ENCODE data around the gene KRTAP9-8. TPM values are rescaled to one million over a fixed set of nuclear protein-coding genes. Genes with fewer than 3 reads are reported as not detected.
"Not testable (repeated sequence)": the region's sequence is repeated elsewhere in the genome, so short reads cannot be mapped to it uniquely, and the experiment has no call there.

The KRTAP9-8 gene
- total and polyA plus RNA-seq, 9 donors, result not detected

DNA sequence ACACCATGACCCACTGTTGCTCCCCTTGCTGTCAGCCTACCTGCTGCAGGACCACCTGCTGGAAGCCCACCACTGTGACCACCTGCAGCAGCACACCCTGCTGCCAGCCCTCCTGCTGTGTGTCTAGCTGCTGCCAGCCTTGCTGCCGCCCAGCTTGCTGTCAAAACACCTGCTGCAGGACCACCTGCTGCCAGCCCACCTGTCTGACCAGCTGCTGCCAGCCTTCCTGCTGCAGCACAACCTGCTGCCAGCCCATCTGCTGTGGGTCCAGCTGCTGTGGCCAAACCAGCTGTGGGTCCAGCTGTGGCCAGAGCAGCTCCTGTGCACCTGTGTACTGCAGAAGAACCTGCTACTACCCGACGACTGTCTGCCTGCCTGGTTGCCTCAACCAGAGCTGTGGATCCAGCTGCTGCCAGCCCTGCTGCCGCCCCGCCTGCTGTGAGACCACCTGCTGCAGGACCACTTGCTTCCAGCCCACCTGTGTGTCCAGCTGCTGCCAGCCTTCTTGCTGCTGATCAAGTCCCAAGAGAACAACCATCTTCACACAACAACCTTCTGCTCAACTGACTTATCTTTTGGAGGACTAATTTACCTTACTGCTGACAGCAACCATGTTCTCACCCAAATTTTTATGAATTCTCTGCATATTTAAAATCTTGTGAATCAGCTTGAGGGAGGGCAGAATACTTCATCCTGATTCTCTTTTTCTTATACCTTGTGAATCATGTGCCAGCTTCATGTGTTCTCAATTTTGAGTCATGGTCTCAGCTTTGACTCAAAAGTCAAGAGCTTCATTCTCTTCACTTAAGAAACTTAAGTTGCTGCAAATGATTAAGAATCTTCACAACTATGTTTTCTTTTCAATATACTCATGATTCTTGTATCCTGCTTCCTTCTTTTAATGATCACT lies 17.8 kb downstream of the KRTAP9-8 start, which contains the start of gene KRTAP9-9:
Gene KRTAP9-9 (plus strand): TSS at position 4 of the 910 bp plus-strand sequence.
- not testable (repeated sequence) for H3K27ac ChIP-seq (ENCODE audit: low read length); H3K27me3 ChIP-seq (ENCODE audit: control insufficient read depth, insufficient read depth, low read length); H3K36me3 ChIP-seq (ENCODE audit: control insufficient read depth, insufficient read depth, low read length); H3K4me1 ChIP-seq (ENCODE audit: control insufficient read depth, insufficient read depth, low read length); DNase-seq; H3K9me3 ChIP-seq (replicated peaks; ENCODE audit: control insufficient read depth, low read depth, low read length); H3K4me3 ChIP-seq (ENCODE audit: low read length)
- 68% methylated on average over 5 of the region's 5 CpGs for WGBS (ENCODE audit: insufficient coverage)

DNA sequence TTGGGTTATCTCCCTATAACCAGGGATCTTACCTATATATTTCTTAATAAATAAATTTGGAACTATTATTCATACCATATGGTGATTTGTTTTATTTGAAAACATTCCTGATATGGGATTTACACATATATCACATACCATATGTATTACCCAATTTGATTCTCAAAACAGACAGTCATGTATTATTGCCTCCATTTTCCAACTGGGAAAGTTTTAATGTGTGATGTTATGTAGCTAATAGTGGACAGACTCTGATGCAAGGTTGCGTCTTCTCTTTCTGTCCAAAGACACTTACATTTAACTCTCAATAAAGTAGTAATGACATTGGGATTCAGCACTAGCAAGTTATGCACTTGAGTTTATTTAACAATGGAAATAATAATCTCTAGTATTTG lies 18.5 kb downstream of the KRTAP9-8 start:
- H3K36me3 ChIP-seq (ENCODE audit: control insufficient read depth, insufficient read depth, low read length), result no peaks in the 10 kb centered on the region
- H3K27ac ChIP-seq (ENCODE audit: low read length), result no peak overlapping the region
- H3K9me3 ChIP-seq (replicated peaks; ENCODE audit: control insufficient read depth, low read depth, low read length), result no peaks in the 10 kb centered on the region
- no peak overlapping the region for H3K4me3 ChIP-seq (ENCODE audit: low read length)
- no CpG with 5 or more reads among the region's 1 CpG for WGBS (ENCODE audit: insufficient coverage)
- H3K4me1 ChIP-seq (ENCODE audit: control insufficient read depth, insufficient read depth, low read length), result no peaks in the 10 kb centered on the region
- H3K27me3 ChIP-seq (ENCODE audit: control insufficient read depth, insufficient read depth, low read length), result peaks cover 5% of the 10 kb centered on the region
- DNase-seq, result no peak

DNA sequence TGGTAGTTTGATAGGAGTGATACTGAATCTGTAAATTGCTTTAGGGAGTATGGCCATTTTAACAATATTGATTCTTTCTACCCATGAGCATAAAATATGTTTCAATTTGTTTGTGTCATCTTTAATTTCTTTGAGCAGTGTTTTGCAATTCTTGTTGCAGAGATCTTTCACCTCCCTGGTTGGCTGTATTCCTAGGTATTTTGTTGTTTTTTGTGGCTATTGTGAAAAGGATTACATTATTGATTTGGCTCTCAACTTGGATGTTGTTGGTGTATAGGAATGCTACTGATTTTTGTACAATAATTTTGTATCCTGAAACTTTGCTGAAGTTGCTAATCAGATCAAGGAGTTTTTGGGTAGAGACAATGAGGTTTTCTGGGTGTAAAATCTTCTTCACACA lies 20.6 kb downstream of the KRTAP9-8 start:
- H3K27me3 ChIP-seq (ENCODE audit: control insufficient read depth, insufficient read depth, low read length), result peaks cover 5% of the 10 kb centered on the region

DNA sequence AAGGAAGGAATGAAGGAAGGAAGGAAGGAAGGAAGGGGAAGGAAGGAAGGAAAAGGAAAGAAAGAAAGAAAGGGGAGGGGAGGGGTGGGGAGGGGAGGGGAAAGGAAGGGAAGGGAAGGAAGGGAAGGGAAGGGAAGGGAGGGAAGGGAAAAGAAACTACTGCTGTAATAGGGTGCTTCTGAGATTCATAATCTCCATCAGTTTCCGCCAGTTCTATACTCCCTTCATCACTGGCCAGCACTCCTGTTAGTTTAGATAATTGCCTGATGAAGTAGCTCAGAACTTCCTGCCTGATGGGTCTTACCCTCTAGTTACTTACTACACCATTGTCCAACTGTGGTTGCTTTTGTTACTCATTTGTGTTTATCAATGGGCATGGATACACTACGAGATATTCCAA lies 25.4 kb downstream of the KRTAP9-8 start:
- WGBS (ENCODE audit: insufficient coverage), result 100% methylated on average over 1 of the region's 2 CpGs
- Histone ChIP-seq H3K36me3 (ENCODE audit: control insufficient read depth, insufficient read depth, low read length) (no peaks in the 10 kb centered on the region), H3K27me3 (ENCODE audit: control insufficient read depth, insufficient read depth, low read length) (no peaks in the 10 kb centered on the region), H3K4me1 (ENCODE audit: control insufficient read depth, insufficient read depth, low read length) (no peaks in the 10 kb centered on the region), H3K4me3 (ENCODE audit: low read length) (no peak overlapping the region), H3K9me3 (replicated peaks; ENCODE audit: control insufficient read depth, low read depth, low read length) (no peaks in the 10 kb centered on the region), H3K27ac (ENCODE audit: low read length) (no peak overlapping the region)
- DNase-seq, result no peak

More for the DNA sequence above, 20.6 kb downstream of the KRTAP9-8 start:
- no peak for DNase-seq
- Histone ChIP-seq H3K27ac (ENCODE audit: low read length) (no peak overlapping the region), H3K36me3 (ENCODE audit: control insufficient read depth, insufficient read depth, low read length) (no peaks in the 10 kb centered on the region), H3K4me1 (ENCODE audit: control insufficient read depth, insufficient read depth, low read length) (no peaks in the 10 kb centered on the region), H3K4me3 (ENCODE audit: low read length) (no peak overlapping the region), H3K9me3 (replicated peaks; ENCODE audit: control insufficient read depth, low read depth, low read length) (no peaks in the 10 kb centered on the region)

DNA sequence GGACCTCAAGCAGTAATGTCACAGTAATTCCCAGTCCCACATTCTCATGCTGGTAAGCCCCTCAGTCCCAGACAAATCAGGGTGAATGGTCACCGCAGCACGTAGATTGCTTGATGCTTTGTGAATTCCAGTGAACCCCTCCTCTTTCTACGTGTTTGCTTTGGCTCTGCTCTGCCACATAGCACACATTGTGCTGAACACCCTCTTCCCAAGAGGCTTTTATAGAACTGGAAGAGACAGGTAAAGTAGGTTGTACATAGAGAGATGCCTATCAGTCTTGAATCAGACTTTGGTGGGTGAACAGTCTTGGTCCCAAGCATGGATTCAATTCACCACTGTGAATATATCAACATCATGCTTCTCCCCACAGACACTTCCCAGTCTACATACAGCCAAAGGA lies 26.8 kb downstream of the KRTAP9-8 start:
- no peak overlapping the region for H3K27ac ChIP-seq (ENCODE audit: low read length)
- no peaks in the 10 kb centered on the region for H3K27me3 ChIP-seq (ENCODE audit: control insufficient read depth, insufficient read depth, low read length)
- H3K4me3 ChIP-seq (ENCODE audit: low read length), result no peak overlapping the region
- no peaks in the 10 kb centered on the region for H3K9me3 ChIP-seq (replicated peaks; ENCODE audit: control insufficient read depth, low read depth, low read length)
- no peaks in the 10 kb centered on the region for H3K36me3 ChIP-seq (ENCODE audit: control insufficient read depth, insufficient read depth, low read length)
- WGBS (ENCODE audit: insufficient coverage), result 67% methylated on average over 2 of the region's 3 CpGs
- H3K4me1 ChIP-seq (ENCODE audit: control insufficient read depth, insufficient read depth, low read length), result no peaks in the 10 kb centered on the region
- no peak for DNase-seq

DNA sequence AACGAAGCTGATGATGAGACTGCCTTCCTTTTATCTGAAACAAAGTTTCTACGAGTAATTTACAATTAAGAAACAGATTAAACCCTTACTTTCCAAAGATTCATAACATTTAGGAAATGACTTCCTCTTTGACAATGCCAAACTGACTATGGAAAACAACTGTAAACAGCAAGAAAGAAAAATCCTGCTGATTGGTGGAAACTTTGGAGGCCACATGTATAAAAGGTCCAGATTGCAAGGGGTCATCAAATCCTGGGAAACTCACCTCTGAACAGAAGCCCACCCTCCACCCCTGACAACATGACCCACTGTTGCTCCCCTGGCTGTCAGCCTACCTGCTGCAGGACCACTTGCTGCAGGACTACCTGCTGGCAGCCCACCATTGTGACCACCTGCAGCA lies 27.3 kb downstream of the KRTAP9-8 start, which contains the start of gene KRTAP9-6:
Gene KRTAP9-6 (plus strand): TSS at position 301 of the 400 bp plus-strand sequence. CDS start 0 bp downstream, at position 301.
- no peak within 1 kb of the TSS for H3K4me3 ChIP-seq (ENCODE audit: low read length)
- WGBS (ENCODE audit: insufficient coverage), result 80% methylated on average over 1 of the region's 2 CpGs
- no peak within 1 kb of the TSS for H3K27ac ChIP-seq (ENCODE audit: low read length)
- no peaks in the 10 kb centered on the region for H3K9me3 ChIP-seq (replicated peaks; ENCODE audit: control insufficient read depth, low read depth, low read length)
- no peaks in the 10 kb centered on the region for H3K36me3 ChIP-seq (ENCODE audit: control insufficient read depth, insufficient read depth, low read length)
- no peak for DNase-seq
- no peaks in the 10 kb centered on the region for H3K4me1 ChIP-seq (ENCODE audit: control insufficient read depth, insufficient read depth, low read length)
- no peaks in the 10 kb centered on the region for H3K27me3 ChIP-seq (ENCODE audit: control insufficient read depth, insufficient read depth, low read length)

DNA sequence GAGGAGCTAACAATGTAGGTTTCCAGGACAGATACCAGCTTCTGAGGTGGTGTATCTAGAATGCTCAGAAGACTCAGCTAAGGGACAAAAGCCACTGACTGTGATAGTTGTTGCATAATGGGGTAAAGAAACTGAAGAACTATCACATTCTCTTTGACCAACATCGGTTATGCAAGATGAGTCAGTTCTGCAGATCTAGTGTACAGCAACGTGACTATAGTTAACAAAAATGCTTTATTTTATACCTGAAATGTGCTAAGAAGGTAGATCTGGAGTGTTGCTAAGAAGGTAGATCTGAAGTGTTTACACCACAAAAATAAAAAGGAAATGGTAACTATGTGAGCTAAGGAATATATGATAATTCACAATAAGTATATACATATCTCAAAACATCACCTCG lies 29.9 kb downstream of the KRTAP9-8 start:
- Histone ChIP-seq H3K4me3 (ENCODE audit: low read length) (no peak overlapping the region), H3K27ac (ENCODE audit: low read length) (no peak overlapping the region), H3K9me3 (replicated peaks; ENCODE audit: control insufficient read depth, low read depth, low read length) (no peaks in the 10 kb centered on the region), H3K4me1 (ENCODE audit: control insufficient read depth, insufficient read depth, low read length) (no peaks in the 10 kb centered on the region), H3K27me3 (ENCODE audit: control insufficient read depth, insufficient read depth, low read length) (no peaks in the 10 kb centered on the region), H3K36me3 (ENCODE audit: control insufficient read depth, insufficient read depth, low read length) (no peaks in the 10 kb centered on the region)
- DNase-seq, result no peak
- no CpG with 5 or more reads among the region's 3 CpGs for WGBS (ENCODE audit: insufficient coverage)

DNA sequence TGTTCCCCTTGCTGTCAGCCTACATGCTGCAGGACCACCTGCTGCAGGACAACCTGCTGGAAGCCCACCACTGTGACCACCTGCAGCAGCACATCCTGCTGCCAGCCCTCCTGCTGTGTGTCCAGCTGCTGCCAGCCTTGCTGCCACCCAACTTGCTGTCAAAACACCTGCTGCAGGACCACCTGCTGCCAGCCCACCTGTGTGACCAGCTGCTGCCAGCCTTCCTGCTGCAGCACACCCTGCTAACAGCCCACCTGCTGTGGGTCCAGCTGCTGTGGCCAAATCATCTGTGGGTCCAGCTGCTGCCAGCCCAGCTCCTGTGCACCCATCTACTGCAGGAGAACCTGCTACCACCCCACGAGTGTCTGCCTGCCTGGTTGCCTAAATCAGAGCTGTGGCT lies 33.5 kb downstream of the KRTAP9-8 start:
- WGBS (ENCODE audit: insufficient coverage), result no CpG with 5 or more reads among the region's 1 CpG
- H3K9me3 ChIP-seq (replicated peaks; ENCODE audit: control insufficient read depth, low read depth, low read length); H3K36me3 ChIP-seq (ENCODE audit: control insufficient read depth, insufficient read depth, low read length); H3K4me3 ChIP-seq (ENCODE audit: low read length); H3K4me1 ChIP-seq (ENCODE audit: control insufficient read depth, insufficient read depth, low read length); H3K27me3 ChIP-seq (ENCODE audit: control insufficient read depth, insufficient read depth, low read length); DNase-seq; H3K27ac ChIP-seq (ENCODE audit: low read length): not testable (repeated sequence)

DNA sequence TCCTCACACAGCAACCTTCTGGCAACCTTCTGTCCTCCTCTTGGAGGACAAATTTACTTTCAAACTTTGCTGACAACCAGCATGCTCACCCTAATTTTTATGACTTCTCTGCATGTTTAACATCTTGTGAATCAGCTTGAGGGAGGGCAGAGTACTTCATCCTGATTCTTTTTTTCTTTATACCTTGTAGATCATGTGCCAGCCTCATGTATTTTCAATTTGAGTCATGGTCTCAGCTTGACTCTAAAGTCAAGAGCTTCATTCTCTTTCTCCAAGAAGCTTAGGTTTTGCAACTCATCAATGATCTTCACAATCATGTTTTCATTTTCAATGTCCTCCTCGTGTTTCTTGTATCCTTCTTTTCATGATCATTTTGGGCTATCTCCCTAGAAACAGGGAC lies 34.1 kb downstream of the KRTAP9-8 start:
- Histone ChIP-seq H3K9me3 (replicated peaks; ENCODE audit: control insufficient read depth, low read depth, low read length) (no peaks in the 10 kb centered on the region), H3K4me1 (ENCODE audit: control insufficient read depth, insufficient read depth, low read length) (no peaks in the 10 kb centered on the region), H3K4me3 (ENCODE audit: low read length) (no peak overlapping the region), H3K36me3 (ENCODE audit: control insufficient read depth, insufficient read depth, low read length) (no peaks in the 10 kb centered on the region), H3K27me3 (ENCODE audit: control insufficient read depth, insufficient read depth, low read length) (no peaks in the 10 kb centered on the region), H3K27ac (ENCODE audit: low read length) (no peak overlapping the region)
- WGBS (ENCODE audit: insufficient coverage), result no CpG with 5 or more reads among the region's 1 CpG
- no peak for DNase-seq

DNA sequence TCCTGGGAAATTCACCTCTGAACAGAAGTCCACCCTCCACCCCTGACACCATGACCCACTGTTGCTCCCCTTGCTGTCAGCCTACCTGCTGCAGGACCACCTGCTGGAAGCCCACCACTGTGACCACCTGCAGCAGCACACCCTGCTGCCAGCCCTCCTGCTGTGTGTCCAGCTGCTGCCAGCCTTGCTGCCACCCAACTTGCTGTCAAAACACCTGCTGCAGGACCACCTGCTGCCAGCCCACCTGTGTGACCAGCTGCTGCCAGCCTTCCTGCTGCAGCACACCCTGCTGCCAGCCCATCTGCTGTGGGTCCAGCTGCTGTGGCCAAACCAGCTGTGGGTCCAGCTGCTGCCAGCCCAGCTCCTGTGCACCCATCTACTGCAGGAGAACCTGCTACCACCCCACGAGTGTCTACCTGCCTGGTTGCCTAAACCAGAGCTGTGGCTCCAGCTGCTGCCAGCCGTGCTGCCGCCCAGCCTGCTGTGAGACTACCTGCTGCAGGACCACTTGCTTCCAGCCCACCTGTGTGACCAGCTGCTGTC lies 37.9 kb downstream of the KRTAP9-8 start, which contains the start of gene KRTAP9-7:
Gene KRTAP9-7 (plus strand): TSS at position 51 of the 543 bp plus-strand sequence. CDS start 0 bp downstream, at position 51.
- not testable (repeated sequence) for H3K27ac ChIP-seq (ENCODE audit: low read length); H3K4me1 ChIP-seq (ENCODE audit: control insufficient read depth, insufficient read depth, low read length); H3K27me3 ChIP-seq (ENCODE audit: control insufficient read depth, insufficient read depth, low read length); H3K4me3 ChIP-seq (ENCODE audit: low read length); H3K36me3 ChIP-seq (ENCODE audit: control insufficient read depth, insufficient read depth, low read length); DNase-seq; H3K9me3 ChIP-seq (replicated peaks; ENCODE audit: control insufficient read depth, low read depth, low read length)
- 76% methylated on average over 3 of the region's 3 CpGs for whole genome bisulfite sequencing (ENCODE audit: insufficient coverage)

All from muscle of leg (tissue), 11 donors.